H9 (cell line): Measurements from ENCODE around the gene TRPC5OS. TPM values are rescaled to one million over a fixed set of nuclear protein-coding genes. Genes with fewer than 3 reads are reported as not detected.

ENCODE experiments used
- DNase-seq: peaks from one replicate; pipeline ENCODE4 v3.0.0-alpha.2; 2017
- H2AFZ ChIP-seq: one replicate; pipeline ENCODE4 v1.6.1; 2013; ENCODE audit warnings: mild to moderate bottlenecking, low read length, control low read depth, moderate library complexity
- H2AK5ac ChIP-seq: 2 replicates; pipeline ENCODE4 v1.6.1; 2013; ENCODE audit warnings: low read length, control low read depth, mixed read lengths; ENCODE audit not compliant: insufficient read length
- H2BK120ac ChIP-seq: one replicate; pipeline ENCODE4 v1.6.1; 2013; ENCODE audit warnings: low read depth, mild to moderate bottlenecking, low read length, control low read depth, inconsistent platforms; ENCODE audit not compliant: poor library complexity, severe bottlenecking
- H2BK12ac ChIP-seq: 2 replicates; pipeline ENCODE4 v1.6.1; 2013; ENCODE audit warnings: low read length, control low read depth, mixed read lengths, low read depth; ENCODE audit not compliant: insufficient read length
- H2BK15ac ChIP-seq: 2 replicates; pipeline ENCODE4 v1.6.1; 2013; ENCODE audit warnings: low read depth, low read length, control low read depth
- H2BK20ac ChIP-seq: one replicate; pipeline ENCODE4 v1.6.1; 2013; ENCODE audit warnings: low read depth, mild to moderate bottlenecking, low read length, control low read depth, inconsistent platforms; ENCODE audit not compliant: poor library complexity, severe bottlenecking
- H2BK5ac ChIP-seq: 2 replicates; pipeline ENCODE4 v1.6.1; 2013; ENCODE audit warnings: low read length, control low read depth, mixed read lengths; ENCODE audit not compliant: insufficient read length
- H3K14ac ChIP-seq: 2 replicates; pipeline ENCODE4 v1.6.1; 2013; ENCODE audit warnings: low read length, control low read depth; ENCODE audit not compliant: insufficient read depth
- H3K18ac ChIP-seq: 2 replicates; pipeline ENCODE4 v1.6.1; 2013; ENCODE audit warnings: low read depth, mild to moderate bottlenecking, mixed read lengths, low read length, control low read depth; ENCODE audit not compliant: insufficient read length
- H3K23ac ChIP-seq: 2 replicates; pipeline ENCODE4 v1.6.1; 2013; ENCODE audit warnings: low read length, control low read depth, mixed read lengths, low read depth; ENCODE audit not compliant: insufficient read length
- H3K23me2 ChIP-seq: 2 replicates; pipeline ENCODE4 v1.6.1; 2013; ENCODE audit warnings: low read depth, mild to moderate bottlenecking, mixed read lengths, low read length, control low read depth; ENCODE audit not compliant: insufficient read length, poor library complexity, severe bottlenecking
- H3K27ac ChIP-seq: 2 replicates; pipeline ENCODE4 v1.5.1; 2013; ENCODE audit warnings: low read length, control low read depth, mixed read lengths, low read depth; ENCODE audit not compliant: insufficient read length
- H3K27me3 ChIP-seq: 2 replicates; pipeline ENCODE4 v1.6.1; 2013; ENCODE audit warnings: low read length, control low read depth, inconsistent platforms; ENCODE audit not compliant: insufficient read depth
- H3K4ac ChIP-seq: 2 replicates; pipeline ENCODE4 v1.6.1; 2013; ENCODE audit warnings: low read depth, mild to moderate bottlenecking, control low read depth, inconsistent platforms, low read length, moderate library complexity
- H3K4me1 ChIP-seq: 2 replicates; pipeline ENCODE4 v1.6.1; 2013; ENCODE audit warnings: low read length, control low read depth, inconsistent platforms; ENCODE audit not compliant: insufficient read depth
- H3K4me2 ChIP-seq: 2 replicates; pipeline ENCODE4 v1.6.1; 2013; ENCODE audit warnings: low read length, control low read depth, mixed read lengths; ENCODE audit not compliant: insufficient read length, insufficient read depth
- H3K56ac ChIP-seq: 2 replicates; pipeline ENCODE4 v1.6.1; 2013; ENCODE audit warnings: low read depth, mild to moderate bottlenecking, mixed read lengths, low read length, control low read depth; ENCODE audit not compliant: insufficient read length
- H3K79me1 ChIP-seq: 2 replicates; pipeline ENCODE4 v1.6.1; 2013; ENCODE audit warnings: low read depth, mild to moderate bottlenecking, moderate library complexity, low read length, control low read depth, inconsistent platforms; ENCODE audit not compliant: insufficient read depth, poor library complexity, severe bottlenecking
- H3K79me2 ChIP-seq: 2 replicates; pipeline ENCODE4 v1.6.1; 2013; ENCODE audit warnings: low read length, control low read depth, inconsistent platforms; ENCODE audit not compliant: insufficient read depth
- H3K9ac ChIP-seq: 2 replicates; pipeline ENCODE4 v1.6.1; 2013; ENCODE audit warnings: low read length, control low read depth, mixed read lengths; ENCODE audit not compliant: insufficient read length; ENCODE audit errors: extremely low read depth
- H3K9me3 ChIP-seq: one replicate; pipeline ENCODE4 v1.6.1; 2013; ENCODE audit warnings: low read depth, low read length, inconsistent platforms; ENCODE audit not compliant: control insufficient read depth
- H3T11ph ChIP-seq: one replicate; pipeline ENCODE4 v1.6.1; 2013; ENCODE audit warnings: mild to moderate bottlenecking, low read length, control low read depth, inconsistent platforms
- H4K20me1 ChIP-seq: one replicate; pipeline ENCODE4 v1.6.1; 2013; ENCODE audit not compliant: control insufficient read depth, insufficient read length, insufficient read depth
- H4K5ac ChIP-seq: 2 replicates; pipeline ENCODE4 v1.6.1; 2013; ENCODE audit warnings: low read depth, mild to moderate bottlenecking, mixed read lengths, low read length, control low read depth; ENCODE audit not compliant: insufficient read length
- H4K8ac ChIP-seq: replicated peaks from 2 replicates; pipeline ENCODE4 v1.6.1; 2013; ENCODE audit warnings: low read length, control low read depth, mixed read lengths, low read depth; ENCODE audit not compliant: insufficient read length
- H4K91ac ChIP-seq: 2 replicates; pipeline ENCODE4 v1.6.1; 2013; ENCODE audit warnings: low read depth, mild to moderate bottlenecking, moderate library complexity, mixed read lengths, low read length, control low read depth; ENCODE audit not compliant: insufficient read length
- H3K27ac Mint-ChIP-seq, 3 experiments: 2 replicates in 2 of 3; 3 replicates in 1 of 3; pipeline ENCODE4 v1.8.0; 2020 to 2021; ENCODE audit warnings: mixed read lengths in 3 of 3, mild to moderate bottlenecking in 1 of 3, moderate library complexity in 1 of 3
- H3K27me3 Mint-ChIP-seq: 2 replicates; pipeline ENCODE4 v1.8.0; 2021; ENCODE audit warnings: low read depth, mild to moderate bottlenecking, moderate library complexity, mixed read lengths
- H3K36me3 Mint-ChIP-seq, 3 experiments: 2 replicates in 2 of 3; 3 replicates in 1 of 3; pipeline ENCODE4 v1.8.0; 2020 to 2021; ENCODE audit warnings: low read depth in 3 of 3, mixed read lengths in 3 of 3; ENCODE audit not compliant: insufficient read depth in 1 of 3
- H3K4me1 Mint-ChIP-seq, 2 experiments: 2 replicates each; pipeline ENCODE4 v1.8.0; 2020; ENCODE audit warnings: mixed read lengths in 2 of 2
- H3K4me3 Mint-ChIP-seq, 2 experiments: 2 replicates in 1 of 2; 3 replicates in 1 of 2; pipeline ENCODE4 v1.8.0; 2020 to 2021; ENCODE audit warnings: mild to moderate bottlenecking in 2 of 2, mixed read lengths in 2 of 2, moderate library complexity in 1 of 2
- H3K9me3 Mint-ChIP-seq, 2 experiments: 2 replicates in 1 of 2; 3 replicates in 1 of 2; pipeline ENCODE4 v1.8.0; 2020; ENCODE audit warnings: mild to moderate bottlenecking in 2 of 2, mixed read lengths in 2 of 2, moderate library complexity in 1 of 2
- CTCF ChIP-seq: fragments of 200-600 bp; sonication (generic); conservative IDR thresholded peaks from 3 replicates; pipeline ENCODE4 v1.8.0; 2021; ENCODE audit warnings: antibody characterized with exemption, mild to moderate bottlenecking
- WGBS: extraction: QIAGEN DNeasy Blood & Tissue Kit; methylation state at CpG from one replicate; pipeline ENCODE4 v1.1.7; 2013; ENCODE audit warnings: missing lambda C conversion rate, low lambda C conversion rate, mixed read lengths; ENCODE audit not compliant: insufficient read length; ENCODE audit errors: extremely low coverage; 5-methylcytosine and 5-hydroxymethylcytosine counted together
- total RNA-seq: library from RNA; stranded (reverse); gene quantifications from 2 replicates; pipeline ENCODE4 v1.2.1, GENCODE V29; 2021

TRPC5OS gene
- total RNA-seq, 1 experiment from 2014 or later: not detected

- H4K8ac ChIP-seq: no peak overlapping the region
- Mint-ChIP-seq H3K9me3 (no peaks in the 10 kb centered on the region), H3K4me3 (no peak overlapping the region), H3K36me3 (no peaks in the 10 kb centered on the region), H3K27me3 (no peaks in the 10 kb centered on the region), H3K27ac (no peak overlapping the region), H3K4me1 (no peaks in the 10 kb centered on the region)
- no peaks in the 10 kb centered on the region for H3K79me2 ChIP-seq
- no peak overlapping the region for H3K27ac ChIP-seq
- no peak overlapping the region for H3T11ph ChIP-seq
- no peak overlapping the region for H2AFZ ChIP-seq
- no peak overlapping the region for H3K56ac ChIP-seq
- H4K20me1 ChIP-seq: no peaks in the 10 kb centered on the region
- no peaks in the 10 kb centered on the region for H3K23me2 ChIP-seq
- H3K9me3 ChIP-seq: no peaks in the 10 kb centered on the region
- H3K4ac ChIP-seq: no peak overlapping the region
- no peak overlapping the region for H2BK120ac ChIP-seq
- no peaks in the 10 kb centered on the region for H3K27me3 ChIP-seq
- H2AK5ac ChIP-seq: no peak overlapping the region
- WGBS: no CpG with 5 or more reads among the region's 2 CpGs
- no peak overlapping the region for H2BK20ac ChIP-seq
- H3K9ac ChIP-seq: no peak overlapping the region
- no peak overlapping the region for H3K14ac ChIP-seq
- H3K4me2 ChIP-seq: no peak overlapping the region
- H3K79me1 ChIP-seq: no peaks in the 10 kb centered on the region
- H2BK12ac ChIP-seq: no peak overlapping the region
- TF ChIP-seq CTCF: no peak
- H3K23ac ChIP-seq: no peak overlapping the region
- DNase-seq: no peak
- H4K91ac ChIP-seq: no peak overlapping the region
- H2BK15ac ChIP-seq: no peak overlapping the region
- no peak overlapping the region for H2BK5ac ChIP-seq
- no peaks in the 10 kb centered on the region for H3K4me1 ChIP-seq
- no peak overlapping the region for H3K18ac ChIP-seq
- H4K5ac ChIP-seq: no peak overlapping the region
Measured at GRCh38 chrX:111886678-111887077, 10.7 kb downstream of the TRPC5OS start.
